Nucleus accumbens (tissue), 56 donors: ENCODE measurements around the gene MIF4GD.

ENCODE experiments used
- DNase-seq, 56 donors: peaks; one replicate each; lab custom pipeline; 2025; lab: John Stamatoyannopoulos, UW

Gene MIF4GD

GRCh38 chr17:75239214-75239613 is 31.8 kb downstream of the MIF4GD start:
- DNase-seq, result no peak

- DNase-seq, result peak in 33 of 56 donors; percentile 7 to 64 (median 25)
These were observed 32.3 kb downstream of the MIF4GD start for GRCh38 chr17:75238684-75239191.

- no peak for DNase-seq
These were observed 32.9 kb downstream of the MIF4GD start for GRCh38 chr17:75238020-75238580.

GRCh38 chr17:75237100-75238014 is 33.7 kb downstream of the MIF4GD start:
- DNase-seq, result no peak

GRCh38 chr17:75232786-75233185 is 38.2 kb downstream of the MIF4GD start:
- no peak for DNase-seq

- no peak for DNase-seq
These were observed 39.1 kb downstream of the MIF4GD start for GRCh38 chr17:75231741-75232464.

GRCh38 chr17:75231071-75231470 is 40.0 kb downstream of the MIF4GD start:
- no peak for DNase-seq

- peak in 1 of 56 donors; percentile 24 for DNase-seq
These were observed 42.2 kb downstream of the MIF4GD start for GRCh38 chr17:75228847-75229246.

- peak in 3 of 56 donors; percentile 5 to 26 (median 16) for DNase-seq
These were observed 42.7 kb downstream of the MIF4GD start for GRCh38 chr17:75228305-75228704.

GRCh38 chr17:75227729-75228128 is 43.3 kb downstream of the MIF4GD start:
- DNase-seq, result no peak

GRCh38 chr17:75225016-75225415 is 46.0 kb downstream of the MIF4GD start:
- no peak for DNase-seq

GRCh38 chr17:75219815-75220214 is 51.2 kb downstream of the MIF4GD start:
- DNase-seq, result no peak

GRCh38 chr17:75218131-75218530 is 52.9 kb downstream of the MIF4GD start:
- no peak for DNase-seq
